Measurements from ENCODE around the gene ABCB1. TPM values are rescaled to one million over a fixed set of nuclear protein-coding genes. Genes with fewer than 3 reads are reported as not detected.

Gene ABCB1
- total and polyA plus RNA-seq, 2 of the 8 experiments (the other 6 are each of a cell fraction or from before 2014, with no cell fraction given): 0.51 to 1.2 TPM

- TF ChIP-seq CHD7 (IDR thresholded peaks at IDR 0.05; ENCODE audit: insufficient replicate concordance, low read length) (no peak), ZNF274 (IDR thresholded peaks at IDR 0.05; ENCODE audit: borderline replicate concordance, extremely low read depth, low read length) (no peak)
Measured at GRCh38 chr7:87566311-87566900, 34.3 kb downstream of the ABCB1 start (continued).
